SU-DHL-6 (cell line): ENCODE results near the gene HOXD9.
A peak's percentile ranks its signal among the peaks of the same experiment; 100 is the strongest.

Experiments
- CTCF ChIP-seq: fragments of 200-600 bp; sonication (generic); IDR thresholded peaks from one replicate; pipeline ENCODE4 v1.5.1; 2017; ENCODE audit warnings: antibody characterized with exemption, mild to moderate bottlenecking, low read length, moderate library complexity; ENCODE audit not compliant: insufficient read depth, poor library complexity, severe bottlenecking
- EZH2phosphoT487 ChIP-seq: fragments of 200-600 bp; sonication (generic), shearing (Covaris generic); conservative IDR thresholded peaks from 2 replicates; pipeline ENCODE4 v1.6.1; 2018; ENCODE audit warnings: mild to moderate bottlenecking, antibody characterized with exemption, low read length, moderate library complexity, mixed read lengths

- TF ChIP-seq CTCF (peak; percentile 26), EZH2phosphoT487 (no peak)
These were observed 25.3 kb upstream of the HOXD9 start for GRCh38 chr2:176096986-176097819.
